Measurements from ENCODE around the gene CACNA1C.

The CACNA1C gene

DNA sequence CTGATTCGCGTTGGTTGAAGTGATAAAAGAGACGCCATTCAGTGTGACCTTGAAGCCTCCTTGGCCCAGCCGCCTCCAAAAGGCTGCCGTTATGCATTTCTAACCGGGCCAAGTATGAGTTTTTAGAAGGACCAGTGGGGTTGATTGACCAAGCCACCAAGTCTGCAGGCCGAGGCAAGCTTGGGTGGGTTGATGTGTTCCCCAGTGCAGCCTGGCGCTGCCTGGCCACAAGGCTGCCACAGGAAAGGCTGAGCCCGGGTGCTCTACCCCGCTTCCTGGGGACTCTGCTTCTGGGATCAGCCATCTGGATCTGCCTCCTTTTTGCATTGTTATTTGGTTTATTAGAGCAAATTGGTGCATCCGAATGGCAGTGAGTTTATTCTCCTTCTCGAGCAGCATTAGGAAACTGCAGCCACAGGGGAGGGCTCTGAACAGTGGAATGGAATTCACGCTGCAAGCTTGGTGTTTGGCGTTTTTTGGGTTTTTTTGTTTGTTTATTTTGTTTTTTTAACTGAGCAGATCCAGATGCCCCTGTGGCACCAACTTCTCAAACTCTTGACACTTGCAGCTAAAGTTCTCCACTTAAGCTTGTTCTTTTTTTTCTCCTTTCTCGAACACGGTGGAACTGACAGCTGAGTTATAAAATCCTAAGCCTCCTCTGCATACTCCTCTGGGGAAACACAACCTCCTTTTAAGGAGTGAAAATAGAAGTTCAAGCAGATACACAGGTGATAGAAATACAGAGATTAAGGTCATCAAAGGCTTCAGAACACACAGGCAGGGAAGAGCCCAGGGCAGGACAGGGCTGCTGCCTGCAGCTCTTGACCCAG lies 596.6 kb downstream of the CACNA1C start:
- TF ChIP-seq, protein P1, sequence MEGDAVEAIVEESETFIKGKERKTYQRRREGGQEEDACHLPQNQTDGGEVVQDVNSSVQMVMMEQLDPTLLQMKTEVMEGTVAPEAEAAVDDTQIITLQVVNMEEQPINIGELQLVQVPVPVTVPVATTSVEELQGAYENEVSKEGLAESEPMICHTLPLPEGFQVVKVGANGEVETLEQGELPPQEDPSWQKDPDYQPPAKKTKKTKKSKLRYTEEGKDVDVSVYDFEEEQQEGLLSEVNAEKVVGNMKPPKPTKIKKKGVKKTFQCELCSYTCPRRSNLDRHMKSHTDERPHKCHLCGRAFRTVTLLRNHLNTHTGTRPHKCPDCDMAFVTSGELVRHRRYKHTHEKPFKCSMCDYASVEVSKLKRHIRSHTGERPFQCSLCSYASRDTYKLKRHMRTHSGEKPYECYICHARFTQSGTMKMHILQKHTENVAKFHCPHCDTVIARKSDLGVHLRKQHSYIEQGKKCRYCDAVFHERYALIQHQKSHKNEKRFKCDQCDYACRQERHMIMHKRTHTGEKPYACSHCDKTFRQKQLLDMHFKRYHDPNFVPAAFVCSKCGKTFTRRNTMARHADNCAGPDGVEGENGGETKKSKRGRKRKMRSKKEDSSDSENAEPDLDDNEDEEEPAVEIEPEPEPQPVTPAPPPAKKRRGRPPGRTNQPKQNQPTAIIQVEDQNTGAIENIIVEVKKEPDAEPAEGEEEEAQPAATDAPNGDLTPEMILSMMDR (conservative IDR thresholded peaks at IDR 0.05; ENCODE audit: low read depth) = no peak
- ChIA-PET POLR2A (ENCODE audit: low non-redundant PET) (no interaction called here), CTCF (interaction anchor here (0.7 kb wide), 1 partner anchor 15 kb away, joined by 3 read pairs; no protein-coding TSS in a partner anchor)
- no peak overlapping the region for H3K27ac ChIP-seq
- no peak for DNase-seq (ENCODE audit: low spot score)

DNA sequence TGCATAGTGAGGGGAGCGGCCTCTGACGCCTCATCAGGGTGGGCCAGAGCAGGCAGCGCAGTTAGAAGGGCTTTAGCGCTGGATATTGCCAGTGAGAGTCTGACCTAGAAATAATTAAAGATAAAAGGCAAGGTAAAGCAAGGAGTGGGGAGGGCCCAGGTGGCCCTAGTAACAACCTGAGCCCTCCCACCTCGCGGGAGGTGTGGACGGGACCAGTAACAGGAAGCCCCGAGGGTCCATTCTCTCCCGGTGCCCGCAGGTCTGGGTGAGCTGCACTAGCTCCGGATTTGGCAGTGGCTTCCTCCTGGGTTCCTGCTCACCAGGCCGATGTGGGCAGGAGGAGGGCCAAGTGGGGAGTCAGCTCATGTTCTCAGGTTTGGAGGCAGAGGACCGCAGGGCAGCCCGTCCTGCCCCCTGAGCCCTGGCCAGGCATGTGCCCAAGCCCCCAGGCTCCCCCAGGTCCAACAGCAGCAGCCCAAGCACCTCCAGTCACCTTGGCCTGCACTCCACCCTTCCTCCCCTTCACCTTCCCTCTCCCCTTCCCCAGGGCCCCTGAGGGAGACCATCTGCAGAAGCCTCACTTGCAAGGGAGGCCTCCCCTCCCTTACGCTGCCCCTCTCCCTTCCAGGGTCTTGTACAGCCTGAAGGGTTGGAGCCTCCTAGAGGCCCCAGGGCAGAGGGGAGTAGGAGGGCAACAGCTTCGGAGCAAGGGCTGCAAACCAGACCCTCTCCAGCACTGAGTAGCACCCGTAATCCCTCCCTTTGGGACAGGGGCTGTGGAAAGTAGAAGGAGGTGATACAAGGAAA lies 597.7 kb downstream of the CACNA1C start:
- ChIA-PET POLR2A (ENCODE audit: low non-redundant PET) (no interaction called here), CTCF (no interaction called here)
- TF ChIP-seq, protein P1 (conservative IDR thresholded peaks at IDR 0.05; ENCODE audit: low read depth) = no peak
- DNase-seq (ENCODE audit: low spot score) = no peak
- H3K27ac ChIP-seq = no peak overlapping the region

DNA sequence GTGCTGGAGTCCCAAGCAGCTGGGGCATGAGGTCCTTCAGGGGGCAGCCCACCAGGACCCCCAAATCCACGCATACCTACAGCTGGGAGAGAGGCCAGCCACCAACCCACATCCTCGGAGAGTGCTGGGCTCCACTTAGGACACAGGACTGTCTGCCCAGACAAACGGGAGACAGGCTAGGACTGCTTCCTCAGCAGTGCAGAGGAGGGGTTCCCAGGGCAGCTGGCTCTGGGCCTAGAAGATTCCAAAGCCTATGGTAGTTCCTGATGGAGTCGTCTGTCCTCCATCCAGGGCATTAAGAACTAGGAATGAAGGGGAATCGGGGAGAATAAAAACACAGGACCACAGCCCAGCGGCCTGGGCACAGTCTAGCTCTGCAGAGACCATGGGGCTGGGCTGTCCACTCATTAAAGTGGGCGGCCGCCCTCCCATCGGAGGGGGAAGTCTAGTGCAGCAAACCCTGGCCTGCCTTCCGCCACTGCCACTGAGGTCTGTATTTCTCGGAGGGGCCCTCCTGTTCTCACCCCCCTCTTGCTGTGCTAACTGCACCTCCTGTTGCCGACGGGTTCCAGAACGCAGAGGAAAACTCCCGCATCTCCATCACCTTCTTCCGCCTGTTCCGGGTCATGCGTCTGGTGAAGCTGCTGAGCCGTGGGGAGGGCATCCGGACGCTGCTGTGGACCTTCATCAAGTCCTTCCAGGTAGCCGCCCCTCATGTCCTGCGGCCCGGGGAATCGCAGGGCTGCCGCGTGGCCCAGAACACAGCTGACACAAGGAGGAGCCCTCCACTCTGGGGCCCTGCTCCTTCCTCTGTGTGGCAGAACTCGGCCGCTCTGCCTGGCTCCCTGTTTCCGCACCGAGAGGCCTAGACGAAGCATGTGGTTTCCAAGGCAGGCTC lies 598.5 kb downstream of the CACNA1C start:
- no peak overlapping the region for H3K27ac ChIP-seq
- TF ChIP-seq, protein P1 (conservative IDR thresholded peaks at IDR 0.05; ENCODE audit: low read depth) = no peak
- ChIA-PET CTCF (interaction anchor here (0.7 kb wide), 1 partner anchor 132 kb away, joined by 4 read pairs; no protein-coding TSS in a partner anchor), POLR2A (ENCODE audit: low non-redundant PET) (no interaction called here)
- no peak for DNase-seq (ENCODE audit: low spot score)

DNA sequence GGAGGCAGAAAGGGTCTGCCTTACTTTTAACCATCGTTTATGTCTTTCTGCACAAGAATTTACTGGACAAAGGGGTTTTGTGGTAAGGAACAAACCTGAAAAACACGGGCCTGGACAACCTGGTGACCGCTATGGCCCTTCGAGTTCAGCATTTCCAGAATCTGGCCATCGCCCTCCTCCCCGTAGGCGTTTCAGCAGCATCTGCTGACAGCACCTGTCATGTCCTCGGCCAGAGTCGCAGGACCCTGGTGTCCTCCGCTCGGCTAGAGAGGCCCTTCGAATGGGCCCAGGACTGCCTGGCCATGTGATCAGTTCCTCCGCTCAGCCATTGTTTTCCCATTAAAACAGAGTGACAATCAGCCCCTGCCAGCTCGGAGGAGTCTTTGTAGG lies 599.2 kb downstream of the CACNA1C start:
- no peak for DNase-seq (ENCODE audit: low spot score)
- no peak overlapping the region for H3K27ac ChIP-seq
- POLR2A ChIA-PET (ENCODE audit: low non-redundant PET) = no interaction called here
- CTCF ChIA-PET = interaction anchor here (0.7 kb wide), 1 partner anchor 131 kb away, joined by 4 read pairs; no protein-coding TSS in a partner anchor
- TF ChIP-seq, protein P1 (conservative IDR thresholded peaks at IDR 0.05; ENCODE audit: low read depth) = no peak

DNA sequence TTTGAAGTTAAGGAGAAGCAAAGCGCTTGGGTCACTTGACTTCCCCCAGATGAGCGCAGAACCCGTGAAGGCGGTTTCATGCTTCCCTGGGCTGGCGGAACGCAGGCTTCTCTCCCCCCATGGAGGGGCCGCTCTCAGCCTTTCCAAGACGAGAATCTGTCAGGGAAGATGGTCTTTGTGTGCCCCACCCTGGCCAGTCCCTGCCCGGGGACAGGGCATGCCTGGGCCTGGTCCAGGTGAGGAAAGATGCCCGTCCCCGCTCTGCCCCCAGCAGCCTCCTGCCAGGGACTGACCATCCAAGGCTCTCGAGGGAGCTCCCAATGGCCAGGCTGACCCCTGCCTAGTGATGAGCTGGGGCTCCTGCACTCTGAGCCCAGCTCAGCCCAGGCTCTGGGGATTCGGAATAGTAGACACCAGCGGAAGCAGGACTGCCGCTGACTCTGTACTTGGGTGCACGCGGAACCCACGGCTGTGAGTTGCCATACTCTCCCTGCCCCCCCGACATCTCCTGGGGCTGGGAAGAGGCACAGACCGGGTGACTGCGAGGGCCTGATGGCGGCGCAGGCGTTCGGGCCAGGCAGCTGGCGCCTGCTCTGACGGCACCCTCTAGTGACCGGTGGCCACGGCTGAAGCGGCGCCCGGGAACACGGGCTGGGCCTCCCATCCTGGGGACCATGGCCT lies 599.8 kb downstream of the CACNA1C start:
- DNase-seq (ENCODE audit: low spot score) = no peak
- POLR2A ChIA-PET (ENCODE audit: low non-redundant PET) = interaction anchor here (0.5 kb wide), 1 partner anchor 694 kb away, joined by 3 read pairs; no protein-coding TSS in a partner anchor
- H3K27ac ChIP-seq = no peak overlapping the region
- TF ChIP-seq, protein P1 (conservative IDR thresholded peaks at IDR 0.05; ENCODE audit: low read depth) = no peak
- CTCF ChIA-PET = no interaction called here

Data from RWPE1 (cell line).